ENCODE measurements around the gene OR5H2. TPM values are rescaled to one million over a fixed set of nuclear protein-coding genes. Genes with fewer than 3 reads are reported as not detected.

Gene OR5H2
- total and polyA plus RNA-seq, 2 of the 8 experiments (the other 6 are each of a cell fraction or from before 2014, with no cell fraction given), result not detected

DNA sequence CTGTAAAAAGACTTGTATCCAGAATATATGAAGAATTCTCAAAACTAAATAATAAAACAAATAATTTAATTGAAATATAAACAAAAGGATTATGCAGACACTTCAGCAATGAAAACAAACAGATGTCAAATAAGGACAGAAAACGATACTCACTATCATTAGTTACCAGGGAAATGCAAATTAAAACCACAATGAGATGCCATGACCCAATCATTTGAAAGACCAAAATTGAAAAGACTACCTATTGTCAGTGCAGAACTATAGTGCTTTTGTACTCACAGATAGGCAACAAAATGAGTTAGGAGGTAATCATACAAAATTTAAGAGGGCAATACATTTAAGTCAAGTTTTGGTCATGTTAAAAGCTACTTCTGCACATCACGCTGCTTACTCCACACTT is 39.8 kb downstream of the OR5H2 start:
- H3K56ac ChIP-seq (replicated peaks; ENCODE audit: insufficient read length, low read depth, low read length), result no peak overlapping the region
- FAIRE-seq, result no peak
- no peak overlapping the region for H3K18ac ChIP-seq (ENCODE audit: extremely low read depth, low read length)
- H3K79me2 ChIP-seq (ENCODE audit: control insufficient read depth in 1 of 2, insufficient read depth in 2 of 2, low read length in 2 of 2), result peaks cover 8 to 58% of the 10 kb centered on the region in 2 experiments; a peak in 3 of 4 replicates
- POLR2A ChIA-PET (ENCODE audit: partially characterized antibody), result interaction anchor here (0.6 kb wide), 1 partner anchor 30 kb away, joined by 3 read pairs; no protein-coding TSS in a partner anchor
- no peak overlapping the region for H4K8ac ChIP-seq (ENCODE audit: extremely low read depth, insufficient read depth, low read length)
- peak overlapping the region in 2 of 4 experiments; percentile 62 to 79; a peak in 2 of 8 replicates for H3K4me3 ChIP-seq (ENCODE audit: extremely low read depth in 1 of 4, insufficient read depth in 2 of 4, low read depth in 3 of 4, low read length in 4 of 4)
- DNase-seq (ENCODE audit: low read depth in 1 of 2, low spot score in 2 of 2), result no peak
- no peaks in the 10 kb centered on the region; the same call in 1 of the 2 replicates for H3K79me1 ChIP-seq (ENCODE audit: low read depth, low read length)
- no peak overlapping the region for H2BK15ac ChIP-seq (ENCODE audit: low read length)
- H3K23ac ChIP-seq (ENCODE audit: insufficient read length), result no peak overlapping the region
- no peak overlapping the region for H2BK12ac ChIP-seq (ENCODE audit: low read depth, low read length)
- peak overlapping the region; percentile 63 for H4K5ac ChIP-seq (ENCODE audit: insufficient read length, low read depth, low read length)
- no peak overlapping the region for H3K9ac ChIP-seq (replicated peaks in 1 of 4; ENCODE audit: extremely low read depth in 1 of 4, low read depth in 3 of 4, low read length in 3 of 4)
- H2BK120ac ChIP-seq (replicated peaks; ENCODE audit: low read depth, low read length), result no peak overlapping the region
- H3K4me1 ChIP-seq (replicated peaks in 1 of 4; ENCODE audit: control insufficient read depth in 3 of 4, insufficient read depth in 4 of 4, low read length in 3 of 4), result peaks cover 4 to 18% (median 8%) of the 10 kb centered on the region in 4 experiments
- no peak overlapping the region for H2BK20ac ChIP-seq (ENCODE audit: low read length)
- H3K23me2 ChIP-seq (ENCODE audit: low read depth, low read length), result 0 out of 2 replicates have a peak, but pooled peaks cover 2% of the 10 kb centered on the region
- peak overlapping the region in 1 of 2 experiments; percentile 72; a peak in 3 of 4 replicates for H3K4me2 ChIP-seq (ENCODE audit: insufficient read depth in 1 of 2, low read depth in 2 of 2, low read length in 2 of 2)
- TF ChIP-seq JUN (IDR thresholded peaks at IDR 0.05; ENCODE audit: low read depth, low read length) (no peak), JUND (IDR thresholded peaks at IDR 0.05; ENCODE audit: low read length) (no peak), CBX5 (IDR thresholded peaks at IDR 0.05; ENCODE audit: low read depth, low read length) (no peak), BACH1 (IDR thresholded peaks at IDR 0.05; ENCODE audit: low read length) (no peak)
- TF ChIP-seq, protein P1, sequence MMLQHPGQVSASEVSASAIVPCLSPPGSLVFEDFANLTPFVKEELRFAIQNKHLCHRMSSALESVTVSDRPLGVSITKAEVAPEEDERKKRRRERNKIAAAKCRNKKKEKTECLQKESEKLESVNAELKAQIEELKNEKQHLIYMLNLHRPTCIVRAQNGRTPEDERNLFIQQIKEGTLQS (IDR thresholded peaks at IDR 0.05; ENCODE audit: insufficient read depth, low read depth, low read length), result no peak
- no peak overlapping the region for H3K27ac ChIP-seq (ENCODE audit: low read depth, low read length)
- H3K36me3 ChIP-seq (ENCODE audit: control insufficient read depth in 2 of 4, insufficient read depth in 4 of 4, low read length in 3 of 4), result peaks cover 0 to 30% (median 2%) of the 10 kb centered on the region in 4 experiments; a peak in 3 of 8 replicates
- H3K14ac ChIP-seq (ENCODE audit: insufficient read length), result no peak overlapping the region
- no peak overlapping the region for H3K4ac ChIP-seq (replicated peaks; ENCODE audit: insufficient read length, low read depth, low read length)
- no peak overlapping the region for H2AK5ac ChIP-seq (ENCODE audit: low read depth, low read length)
- no peak overlapping the region for H2AFZ ChIP-seq (ENCODE audit: low read length)
- no peak overlapping the region for H4K91ac ChIP-seq (replicated peaks; ENCODE audit: insufficient read length, low read length)
- no peaks in the 10 kb centered on the region for H3K27me3 ChIP-seq (replicated peaks in 1 of 4; ENCODE audit: control insufficient read depth in 3 of 4, extremely low read depth in 1 of 4, insufficient read depth in 3 of 4, low read length in 3 of 4)
- H3K9me3 ChIP-seq (ENCODE audit: insufficient read depth in 2 of 2, low read depth in 1 of 2, low read length in 1 of 2), result no peaks in the 10 kb centered on the region
- 93% methylated on average over 2 of the region's 2 CpGs; no CpG with 5 or more reads in 1 of the 2 experiments for WGBS, 2 experiments (ENCODE audit: extremely low coverage in 1 of 2, insufficient coverage in 1 of 2, insufficient read length in 1 of 2, insufficient replicate concordance in 2 of 2, low coverage in 1 of 2, low lambda C conversion rate in 2 of 2, missing lambda C conversion rate in 1 of 2)
- no peak overlapping the region for H2BK5ac ChIP-seq (ENCODE audit: low read depth, low read length)
- CTCF ChIA-PET (ENCODE audit: partially characterized antibody), result interaction anchor here (2.0 kb wide), 1 partner anchor 284 kb away, joined by 4 read pairs; no protein-coding TSS in a partner anchor
- H4K20me1 ChIP-seq (replicated peaks in 1 of 2; ENCODE audit: control insufficient read depth in 1 of 2, insufficient read depth in 2 of 2, low read length in 2 of 2), result peaks cover 0 to 5% of the 10 kb centered on the region in 2 experiments
